Epithelial cell of prostate (primary cell): ENCODE data around the gene ICE1.
"Not testable (repeated sequence)": the region's sequence is repeated elsewhere in the genome, so short reads cannot be mapped to it uniquely, and the experiment has no call there.

Experiments
- DNase-seq: peaks from one replicate; pipeline ENCODE4 v3.0.0-alpha.2; 2011; ENCODE audit warnings: low read depth, low spot score
- H3K27ac ChIP-seq: fragments of 450-650 bp; 2 replicates; pipeline ENCODE4 v1.5.1; 2017; ENCODE audit warnings: mild to moderate bottlenecking

Gene ICE1

DNA sequence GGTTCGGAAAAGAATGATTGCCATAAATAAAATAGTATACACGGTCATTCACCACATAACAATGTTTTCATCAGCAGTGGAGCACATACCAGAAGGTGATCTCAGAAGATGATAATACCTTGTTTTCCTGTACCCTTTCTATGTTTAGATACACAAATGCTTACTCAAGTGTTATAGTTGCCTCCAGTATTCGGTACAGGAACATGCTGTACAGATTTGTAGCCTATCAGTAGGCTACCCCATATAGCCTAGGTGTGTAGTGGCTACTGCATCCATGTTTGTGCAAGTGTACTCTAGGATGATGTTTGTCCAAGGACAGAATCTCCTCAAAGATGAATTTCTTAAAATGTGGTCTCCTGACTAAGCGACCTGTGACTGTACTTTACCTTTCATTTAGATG lies 59.2 kb downstream of the ICE1 start:
- no peak for DNase-seq
- H3K27ac ChIP-seq = no peak overlapping the region

GRCh38 chr5:5483350-5483749 lies 60.9 kb downstream of the ICE1 start:
- H3K27ac ChIP-seq = no peak overlapping the region
- DNase-seq = no peak

DNA sequence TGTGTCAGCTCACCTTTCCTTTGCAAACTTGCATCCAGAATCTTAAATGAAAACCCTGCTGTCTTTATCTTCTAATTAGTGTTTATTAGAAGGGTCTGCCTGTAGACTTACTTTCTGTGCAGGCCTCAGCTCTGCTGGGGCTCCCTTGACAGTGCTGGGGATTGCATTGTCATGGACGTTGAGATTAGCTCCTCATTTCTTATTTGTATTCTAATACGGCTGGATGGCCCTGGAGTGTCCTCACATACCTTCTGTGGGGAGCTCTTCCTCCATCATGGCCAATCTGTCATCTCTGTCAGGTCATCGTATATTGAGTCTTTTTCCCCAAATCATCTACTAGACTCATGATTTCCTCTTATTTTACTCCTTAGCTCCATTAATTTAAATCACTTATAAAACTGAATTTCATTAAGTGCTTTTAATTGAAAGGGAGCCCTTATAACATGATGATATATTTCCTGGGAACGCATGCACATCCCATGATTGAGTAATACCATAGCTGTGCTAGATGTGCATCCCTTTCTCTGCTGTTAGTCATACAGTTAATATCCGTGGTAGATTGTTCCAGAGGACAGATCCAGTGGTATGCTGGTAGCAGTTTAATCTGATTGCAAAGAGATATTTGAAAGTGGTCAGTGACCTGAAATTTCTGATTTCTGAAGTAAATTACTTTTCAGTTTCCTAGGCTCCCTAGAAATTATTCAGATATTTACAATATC lies 61.6 kb downstream of the ICE1 start:
- no peak overlapping the region for H3K27ac ChIP-seq

GRCh38 chr5:5486122-5486521 lies 63.6 kb downstream of the ICE1 start:
- no peak overlapping the region for H3K27ac ChIP-seq
- no peak for DNase-seq

More for the DNA sequence above, 61.6 kb downstream of the ICE1 start:
- DNase-seq = no peak

- H3K27ac ChIP-seq = no peak overlapping the region
- no peak for DNase-seq
Measured at GRCh38 chr5:5487585-5488360, 65.3 kb downstream of the ICE1 start.

DNA sequence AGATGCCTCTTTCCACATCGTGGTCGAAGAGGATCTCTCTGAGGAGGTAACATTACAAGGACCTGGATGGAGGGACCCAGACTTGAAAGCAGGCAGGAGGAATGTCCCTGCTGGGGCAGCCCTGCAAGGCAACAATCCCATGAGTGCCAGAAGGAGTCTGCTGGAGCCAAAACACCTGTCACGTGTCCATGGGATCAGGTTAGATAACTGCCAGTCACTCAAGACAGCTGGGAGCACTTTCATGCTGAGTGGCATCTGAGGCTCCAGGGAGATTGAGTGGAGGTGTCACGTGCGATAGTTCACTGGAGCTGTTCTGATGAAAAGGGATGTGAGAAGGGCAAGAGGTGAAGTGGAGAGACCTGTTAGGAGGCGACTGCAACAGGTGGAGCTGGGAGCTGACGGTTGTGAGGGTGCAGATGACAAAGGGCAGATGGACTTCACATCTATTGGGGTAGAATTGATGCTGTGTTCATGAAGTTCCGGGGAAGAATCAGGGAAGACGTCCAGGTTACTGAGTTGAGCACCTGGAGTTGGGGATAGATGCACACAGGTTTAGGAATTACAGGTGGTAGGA lies 68.4 kb downstream of the ICE1 start:
- no peak for DNase-seq
- H3K27ac ChIP-seq = no peak overlapping the region

DNA sequence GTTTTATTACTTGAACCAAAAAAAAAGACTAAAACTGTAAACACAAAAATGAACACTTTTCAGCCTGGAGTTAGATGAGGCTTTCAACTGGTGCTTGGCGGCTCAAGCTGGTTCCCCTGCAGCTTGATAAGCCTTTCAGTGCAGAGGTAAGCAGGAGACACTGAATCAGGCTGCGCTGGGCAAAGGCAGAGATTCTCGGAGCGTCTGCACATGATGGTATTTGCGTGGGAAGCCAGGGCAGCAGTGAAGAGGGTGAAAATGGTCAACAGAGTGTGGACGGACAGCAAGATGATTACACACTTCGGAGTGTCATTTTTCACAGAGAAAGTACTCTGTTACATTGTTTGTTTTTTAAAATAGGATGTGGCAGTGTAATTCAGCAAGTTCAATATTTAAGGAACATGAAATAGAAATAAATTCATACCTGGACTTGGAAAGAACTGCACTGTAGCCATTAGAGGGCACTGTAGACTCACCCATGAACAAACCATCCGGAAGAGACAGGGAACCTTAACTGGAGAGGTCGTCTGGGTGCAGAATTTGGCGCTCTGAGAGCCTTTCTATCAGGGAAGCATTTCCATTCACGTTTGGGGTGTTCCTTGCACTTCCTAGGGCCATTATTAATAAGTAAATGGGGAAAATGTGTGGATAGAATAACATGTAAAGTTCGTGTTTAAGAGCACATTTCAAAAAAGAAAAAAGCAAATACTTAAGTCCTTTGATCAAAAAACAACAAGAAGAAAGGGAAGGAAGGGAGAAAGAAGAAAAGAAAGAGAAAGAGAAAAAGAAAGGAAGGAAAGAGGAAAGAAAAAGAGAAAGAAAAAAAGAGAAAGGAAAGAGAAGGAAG lies 69.8 kb downstream of the ICE1 start:
- no peak for DNase-seq
- no peak overlapping the region for H3K27ac ChIP-seq

GRCh38 chr5:5492934-5493271 lies 70.4 kb downstream of the ICE1 start:
- not testable (repeated sequence) for DNase-seq, H3K27ac ChIP-seq

DNA sequence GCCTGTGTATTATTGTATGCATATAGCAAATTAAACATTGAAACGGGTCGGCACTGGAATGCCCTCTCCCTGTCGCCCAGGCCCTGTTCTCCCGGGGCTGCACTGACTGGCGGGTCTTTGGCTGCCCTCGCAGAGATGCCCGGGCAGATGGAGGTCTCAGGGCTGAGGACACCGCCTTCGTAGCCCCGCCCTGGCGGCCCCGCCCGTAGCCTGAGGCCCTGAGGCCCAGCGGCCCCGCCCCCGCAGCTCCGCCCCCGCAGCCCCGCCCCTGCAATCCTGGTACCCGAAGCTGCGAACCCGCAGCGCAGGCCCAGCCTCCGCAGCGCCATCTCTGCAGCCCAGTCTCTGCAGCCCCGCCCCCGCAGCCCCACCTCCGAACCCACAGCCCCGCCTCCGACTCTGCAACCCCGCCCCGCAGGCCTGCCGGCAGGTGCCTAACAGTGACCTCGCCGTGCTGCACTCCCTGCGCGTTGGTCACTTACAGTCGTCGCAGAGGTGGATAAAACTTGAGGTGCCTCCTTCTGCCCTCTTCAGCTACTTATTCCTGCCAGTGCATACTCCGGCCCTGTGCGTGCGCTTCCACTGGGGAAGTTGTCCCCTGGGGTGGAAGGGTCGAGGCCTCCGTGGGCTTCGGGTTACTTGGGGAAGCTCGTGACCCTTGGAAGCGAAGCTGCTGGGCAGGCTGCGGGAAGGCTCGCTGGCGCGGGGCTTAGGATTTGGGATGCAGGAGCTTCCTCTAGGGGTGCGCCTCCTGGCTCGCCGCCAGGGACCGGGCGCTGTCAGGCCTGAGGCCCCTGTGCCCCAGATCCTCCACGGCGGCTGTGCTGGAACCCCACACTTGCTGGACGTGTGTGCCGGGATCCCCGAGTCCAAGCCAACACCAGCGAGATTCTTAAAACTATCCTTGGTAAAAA lies 72.3 kb downstream of the ICE1 start:
- no peak for DNase-seq

DNA sequence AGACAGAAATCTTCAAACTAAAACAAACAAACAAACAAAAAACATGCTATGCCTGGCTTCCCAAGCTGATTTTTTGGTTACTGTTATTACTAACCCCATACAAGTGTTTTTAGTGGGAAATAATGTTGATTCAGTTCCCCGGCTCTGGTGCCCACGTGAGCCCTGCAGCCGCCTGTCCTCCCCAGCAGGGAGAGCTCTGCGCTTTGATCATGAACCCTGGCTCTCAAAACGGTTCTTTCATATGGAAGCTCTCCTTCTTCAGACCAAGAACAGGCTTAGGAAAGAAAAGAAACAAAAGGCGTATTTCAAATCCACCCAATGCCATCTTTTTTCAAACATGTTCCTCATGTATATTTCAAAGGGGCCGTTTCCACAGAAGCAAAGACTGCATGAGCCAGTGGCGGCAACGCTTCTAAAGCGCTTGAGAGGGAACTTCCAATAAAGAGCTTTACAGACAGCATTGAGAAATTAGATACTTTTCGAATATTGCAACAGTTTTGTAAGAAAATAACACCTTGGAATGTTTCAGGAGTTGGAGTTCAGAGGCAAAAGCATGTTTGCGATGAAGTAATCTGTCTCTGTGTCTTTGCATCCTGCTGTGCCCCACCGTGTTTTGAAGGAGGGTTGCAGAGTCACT lies 74.8 kb downstream of the ICE1 start:
- no peak overlapping the region for H3K27ac ChIP-seq
- DNase-seq = no peak

More for the DNA sequence above, 72.3 kb downstream of the ICE1 start:
- no peak overlapping the region for H3K27ac ChIP-seq

DNA sequence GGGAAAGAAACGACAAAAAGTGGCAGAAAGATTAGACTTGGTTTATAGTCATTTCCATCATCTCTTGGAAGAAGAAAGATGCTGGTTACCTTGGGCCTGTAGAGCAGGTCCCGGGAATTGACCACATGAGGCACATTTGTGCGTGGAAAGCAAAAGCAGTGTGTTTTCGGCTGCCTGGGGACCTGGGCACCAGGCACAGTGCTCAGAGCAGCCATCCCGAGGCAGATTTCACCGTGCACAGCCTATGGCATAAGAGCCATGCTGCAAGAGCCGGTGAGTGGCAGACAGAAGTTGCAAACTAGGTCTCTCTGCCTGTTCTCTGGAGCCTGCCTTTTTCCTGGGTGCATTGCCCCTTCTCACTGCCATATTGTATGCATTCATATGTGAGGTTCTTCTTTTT lies 77.0 kb downstream of the ICE1 start:
- DNase-seq = no peak
- no peak overlapping the region for H3K27ac ChIP-seq

DNA sequence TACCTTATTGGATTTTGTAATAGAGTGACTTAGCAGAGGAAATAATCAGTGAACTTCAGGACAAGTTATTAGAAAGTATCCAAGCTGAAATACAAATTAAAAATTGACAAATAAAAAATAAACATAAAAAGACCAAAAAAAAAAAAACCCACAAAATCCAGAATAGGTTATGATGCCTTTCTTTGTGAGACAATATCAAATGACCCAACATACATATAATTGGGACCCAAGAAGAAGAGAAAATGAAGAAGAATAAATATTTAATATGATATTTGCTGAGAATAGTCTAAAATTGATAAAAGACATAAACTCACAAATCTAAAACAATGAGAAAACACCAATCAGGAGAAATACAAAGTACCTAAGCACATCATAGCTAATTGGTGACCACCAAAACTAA lies 81.8 kb downstream of the ICE1 start:
- DNase-seq = no peak
- no peak overlapping the region for H3K27ac ChIP-seq

DNA sequence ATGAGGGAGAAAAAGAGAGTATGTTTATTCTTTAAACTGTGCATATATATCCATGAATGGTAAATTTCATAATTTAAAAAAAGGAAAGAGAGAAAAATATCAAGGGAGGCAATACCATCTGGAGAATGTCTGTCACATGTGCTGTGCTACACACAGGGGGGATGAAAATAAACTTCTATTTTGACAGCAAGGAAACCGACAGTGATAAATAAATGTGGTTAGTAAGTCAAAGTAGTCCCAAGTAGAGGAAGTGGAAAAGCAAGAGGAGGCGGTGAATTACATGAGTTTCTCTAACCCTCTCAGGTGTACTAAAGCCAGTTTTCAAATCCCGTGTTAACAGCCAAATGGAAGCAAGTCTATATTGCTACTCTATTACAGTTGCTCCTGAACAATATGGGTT lies 83.3 kb downstream of the ICE1 start:
- DNase-seq = no peak
- no peak overlapping the region for H3K27ac ChIP-seq

- no peak for DNase-seq
Measured at GRCh38 chr5:5508391-5508790, 85.9 kb downstream of the ICE1 start.

DNA sequence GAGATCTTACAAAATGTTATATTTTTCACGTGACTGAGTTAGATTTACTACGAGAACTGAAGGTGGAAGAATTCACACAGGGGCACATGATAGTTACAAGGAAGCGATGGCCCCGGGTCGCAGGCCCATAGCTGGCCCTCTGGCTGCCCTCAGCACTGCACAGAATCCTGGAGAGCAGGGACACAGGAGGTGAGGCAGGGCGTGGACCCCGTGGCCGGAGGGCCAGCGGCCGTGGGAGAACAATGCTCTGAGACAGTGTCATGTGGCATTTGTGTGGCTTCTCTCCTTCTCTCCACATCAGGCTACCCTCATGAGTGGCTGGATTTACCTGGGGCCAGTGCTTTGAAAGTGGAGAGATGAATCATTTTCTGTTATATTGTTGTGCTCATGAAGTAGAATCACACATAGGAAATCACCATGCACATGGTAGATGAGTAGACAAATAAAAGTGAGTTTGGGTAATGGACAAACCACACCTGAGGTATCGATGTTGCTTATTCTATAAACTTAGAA lies 89.5 kb downstream of the ICE1 start:
- no peak for DNase-seq
- no peak overlapping the region for H3K27ac ChIP-seq

More at GRCh38 chr5:5508391-5508790, 85.9 kb downstream of the ICE1 start:
- H3K27ac ChIP-seq = no peak overlapping the region

DNA sequence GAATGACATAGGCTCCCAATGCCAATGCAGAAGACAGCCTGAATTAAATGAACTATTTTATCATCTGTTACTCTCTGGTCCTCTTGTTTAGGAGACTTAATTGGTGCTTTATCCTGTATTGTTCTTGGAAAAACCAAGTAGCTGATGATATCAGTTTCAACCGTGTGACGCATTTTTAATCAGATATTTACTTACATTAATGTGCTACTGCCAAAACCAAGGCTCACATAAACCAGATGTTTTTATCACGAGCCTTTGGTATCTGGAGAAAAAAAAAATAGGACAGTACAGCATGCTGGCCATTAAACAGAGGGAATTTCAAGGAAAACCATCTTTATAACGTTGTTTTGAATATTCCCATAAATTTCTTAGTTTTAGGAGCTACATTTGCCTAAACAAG lies 90.1 kb downstream of the ICE1 start:
- DNase-seq = no peak
- H3K27ac ChIP-seq = no peak overlapping the region

GRCh38 chr5:5520622-5521021 lies 98.1 kb downstream of the ICE1 start:
- not testable (repeated sequence) for H3K27ac ChIP-seq, DNase-seq

- no peak for DNase-seq
- no peak overlapping the region for H3K27ac ChIP-seq
Measured at GRCh38 chr5:5521029-5521428, 98.6 kb downstream of the ICE1 start.

GRCh38 chr5:5521478-5521877 lies 99.0 kb downstream of the ICE1 start:
- DNase-seq = no peak
- no peak overlapping the region for H3K27ac ChIP-seq
